Epithelial cell of proximal tubule (primary cell): ENCODE results near the gene R3HDM2. TPM values are rescaled to one million over a fixed set of nuclear protein-coding genes. Genes with fewer than 3 reads are reported as not detected.

ENCODE experiments used
- DNase-seq: peaks from one replicate; pipeline ENCODE4 v3.0.0-alpha.2; 2011; ENCODE audit warnings: low read depth
- H3K4me3 ChIP-seq: 2 replicates; pipeline ENCODE4 v1.5.1; 2011; ENCODE audit warnings: low read depth, mild to moderate bottlenecking, low read length
- total RNA-seq: library from RNA; depleted of rRNA; stranded (reverse); fragments of >200 nt; gene quantifications from 2 replicates; pipeline ENCODE4 v1.2.3, GENCODE V29; 2015
- TF ChIP-seq, protein P1 (sequence below): conservative IDR thresholded peaks from 2 replicates; pipeline ENCODE4 v1.5.1; 2012; ENCODE audit warnings: low read depth, mild to moderate bottlenecking, low read length

R3HDM2 gene
- total RNA-seq, 1 donor from 2014 or later = 12.5 TPM

DNA sequence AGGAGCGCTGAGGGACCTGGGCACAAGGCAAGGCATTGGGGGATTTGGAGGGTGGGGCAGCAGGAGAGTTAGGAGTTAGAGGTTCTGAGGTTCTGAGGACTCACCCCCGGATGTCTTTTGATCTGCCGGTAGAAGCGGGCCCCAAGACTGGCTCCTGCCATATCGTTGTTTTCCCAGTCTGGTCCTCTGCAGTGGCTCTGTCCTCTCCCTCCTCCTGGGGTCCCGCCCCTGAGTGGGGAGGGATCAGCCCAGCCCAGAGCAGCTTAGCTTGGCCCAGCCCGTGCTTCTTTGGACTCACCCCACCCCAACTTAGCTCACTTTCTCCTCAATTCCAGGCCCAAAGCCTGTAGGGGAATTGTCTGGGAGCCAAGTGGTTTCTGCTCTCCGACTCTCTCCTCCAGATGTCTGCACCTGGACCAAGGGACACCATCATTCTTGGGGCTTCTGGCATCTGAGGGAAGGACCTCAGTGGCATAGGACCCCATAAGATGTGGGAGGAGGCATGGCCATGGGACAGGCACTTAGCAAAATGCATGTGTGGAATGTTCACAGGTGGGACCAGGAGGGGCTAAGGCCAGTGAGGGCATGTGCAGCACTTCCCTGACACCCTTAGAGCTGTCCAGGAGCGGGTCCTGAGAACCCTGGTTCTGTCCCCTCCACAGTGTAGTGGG, 193.8 kb downstream of the R3HDM2 start:
- no peak for DNase-seq
- no peak overlapping the region for H3K4me3 ChIP-seq
- TF ChIP-seq, protein P1, sequence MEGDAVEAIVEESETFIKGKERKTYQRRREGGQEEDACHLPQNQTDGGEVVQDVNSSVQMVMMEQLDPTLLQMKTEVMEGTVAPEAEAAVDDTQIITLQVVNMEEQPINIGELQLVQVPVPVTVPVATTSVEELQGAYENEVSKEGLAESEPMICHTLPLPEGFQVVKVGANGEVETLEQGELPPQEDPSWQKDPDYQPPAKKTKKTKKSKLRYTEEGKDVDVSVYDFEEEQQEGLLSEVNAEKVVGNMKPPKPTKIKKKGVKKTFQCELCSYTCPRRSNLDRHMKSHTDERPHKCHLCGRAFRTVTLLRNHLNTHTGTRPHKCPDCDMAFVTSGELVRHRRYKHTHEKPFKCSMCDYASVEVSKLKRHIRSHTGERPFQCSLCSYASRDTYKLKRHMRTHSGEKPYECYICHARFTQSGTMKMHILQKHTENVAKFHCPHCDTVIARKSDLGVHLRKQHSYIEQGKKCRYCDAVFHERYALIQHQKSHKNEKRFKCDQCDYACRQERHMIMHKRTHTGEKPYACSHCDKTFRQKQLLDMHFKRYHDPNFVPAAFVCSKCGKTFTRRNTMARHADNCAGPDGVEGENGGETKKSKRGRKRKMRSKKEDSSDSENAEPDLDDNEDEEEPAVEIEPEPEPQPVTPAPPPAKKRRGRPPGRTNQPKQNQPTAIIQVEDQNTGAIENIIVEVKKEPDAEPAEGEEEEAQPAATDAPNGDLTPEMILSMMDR = no peak

DNA sequence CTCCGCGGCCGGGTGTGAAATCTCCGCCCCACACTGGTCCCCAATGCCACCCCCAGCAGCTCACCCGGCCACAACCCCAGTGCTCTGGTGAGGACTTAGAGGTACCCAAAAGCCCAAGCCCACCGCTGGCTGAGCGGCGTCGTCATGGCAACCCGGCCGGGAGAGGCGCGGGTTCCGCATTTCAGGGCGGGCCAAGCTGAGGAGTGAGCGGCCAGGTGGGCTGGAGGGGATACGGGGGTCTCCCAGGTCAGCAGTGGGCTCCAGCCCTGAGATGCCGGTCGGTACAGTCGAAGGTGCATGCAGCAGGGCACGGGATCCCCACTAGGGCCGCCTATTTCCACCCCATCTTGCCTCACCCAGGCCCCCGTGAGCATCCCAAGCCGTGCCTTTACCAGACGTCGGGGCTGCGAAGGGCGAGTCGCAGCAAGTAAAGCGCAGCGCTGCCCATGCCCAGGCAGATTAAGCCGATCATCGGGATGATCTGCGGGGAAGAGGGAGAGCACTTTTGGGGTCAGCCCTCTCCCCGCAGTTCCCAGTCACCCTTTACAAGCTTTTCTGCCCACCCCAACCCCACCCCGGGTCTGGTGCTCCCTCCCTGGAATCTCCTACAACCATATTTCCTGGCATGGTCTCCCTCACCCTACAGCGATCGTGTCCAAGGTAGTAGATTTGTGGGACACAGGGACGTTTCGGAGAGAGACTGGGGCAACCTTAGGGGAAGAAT, 194.5 kb downstream of the R3HDM2 start:
- TF ChIP-seq, protein P1 = no peak
- DNase-seq = no peak
- no peak overlapping the region for H3K4me3 ChIP-seq

DNA sequence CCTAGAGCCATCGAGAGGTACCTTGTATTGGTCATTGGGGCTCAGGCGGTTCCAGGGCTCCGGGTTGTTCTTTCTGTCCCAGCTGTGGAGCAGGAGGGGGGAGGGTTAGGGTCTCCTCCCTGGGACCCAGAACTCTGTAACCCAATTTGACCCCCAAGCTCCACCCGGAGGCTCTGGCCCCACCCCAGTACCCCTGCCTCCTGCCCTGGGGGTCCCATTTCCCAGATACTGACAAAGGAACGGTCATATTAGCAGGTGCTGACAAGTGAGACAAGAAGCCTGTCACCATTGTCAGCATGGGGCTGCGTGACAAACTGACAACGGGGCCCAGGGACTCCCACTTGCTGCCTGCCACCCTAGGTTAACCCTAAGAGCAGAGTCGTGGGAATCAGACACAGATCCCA, 195.1 kb downstream of the R3HDM2 start:
- no peak for DNase-seq
- H3K4me3 ChIP-seq = no peak overlapping the region
- TF ChIP-seq, protein P1 = no peak

DNA sequence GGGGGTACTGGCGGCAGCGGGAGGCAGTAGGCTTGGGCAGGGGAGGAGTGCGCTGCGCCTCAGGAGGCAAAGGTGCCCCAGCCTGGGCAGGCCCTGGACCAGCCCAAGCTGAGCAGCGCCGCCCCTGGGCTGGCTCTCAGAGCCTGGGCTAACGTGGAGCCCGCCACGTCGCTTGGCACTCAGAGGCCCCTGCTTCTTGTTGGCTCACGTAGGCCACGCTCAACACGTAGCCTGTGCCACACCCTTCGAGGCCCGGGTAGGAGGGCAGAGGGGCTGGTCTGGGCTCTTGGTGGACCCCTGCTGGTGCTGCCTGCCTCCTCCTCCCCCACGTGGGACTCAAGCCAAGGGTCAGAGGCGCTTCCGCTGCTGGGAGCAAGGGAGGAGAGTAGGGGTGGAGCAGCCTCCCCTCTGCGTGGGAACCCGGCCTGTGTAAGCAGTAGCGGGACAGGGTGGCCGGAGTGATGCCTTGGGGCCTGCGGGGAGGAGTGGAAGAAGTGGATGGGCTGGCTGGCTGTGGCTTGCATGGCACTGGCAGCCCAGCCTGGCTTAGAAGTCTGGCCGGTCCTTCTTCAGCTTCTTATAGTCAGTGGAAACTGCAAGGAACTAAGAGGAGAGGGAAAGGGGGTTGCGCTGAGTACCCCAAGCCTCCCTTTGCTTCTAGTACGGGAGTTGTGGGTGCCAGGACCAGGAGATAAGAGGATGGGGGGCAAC, 195.7 kb downstream of the R3HDM2 start:
- no peak for DNase-seq
- TF ChIP-seq, protein P1 = no peak
- H3K4me3 ChIP-seq = no peak overlapping the region

DNA sequence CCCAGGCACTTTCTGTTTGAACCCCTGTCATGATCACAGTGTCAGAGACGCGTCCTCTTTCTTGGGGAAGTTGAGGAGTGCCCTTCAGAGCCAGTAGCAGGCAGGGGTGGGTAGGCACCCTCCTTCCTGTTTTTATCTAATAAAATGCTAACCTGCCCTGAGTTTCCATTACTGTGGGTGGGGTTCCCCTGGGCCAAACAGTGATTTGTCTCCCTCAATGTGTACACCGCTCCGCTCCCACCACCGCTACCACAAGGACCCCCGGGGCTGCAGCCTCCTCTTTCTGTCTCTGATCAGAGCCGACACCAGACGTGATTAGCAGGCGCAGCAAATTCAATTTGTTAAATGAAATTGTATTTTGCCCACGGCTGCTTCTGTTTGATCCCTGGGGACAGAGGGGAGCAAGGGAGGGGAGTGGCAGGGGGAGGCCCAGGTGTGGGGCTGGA, 196.2 kb downstream of the R3HDM2 start:
- no peak for DNase-seq

DNA sequence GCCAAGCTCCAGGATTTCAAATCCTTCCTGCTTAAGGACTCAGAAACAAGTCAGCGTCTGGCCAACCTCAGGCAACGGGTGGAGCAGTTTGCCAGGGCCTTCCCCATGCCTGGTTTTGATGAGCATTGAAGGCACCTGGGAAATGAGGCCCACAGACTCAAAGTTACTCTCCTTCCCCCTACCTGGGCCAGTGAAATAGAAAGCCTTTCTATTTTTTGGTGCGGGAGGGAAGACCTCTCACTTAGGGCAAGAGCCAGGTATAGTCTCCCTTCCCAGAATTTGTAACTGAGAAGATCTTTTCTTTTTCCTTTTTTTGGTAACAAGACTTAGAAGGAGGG, 196.6 kb downstream of the R3HDM2 start:
- no peak overlapping the region for H3K4me3 ChIP-seq
- no peak for DNase-seq
- TF ChIP-seq, protein P1 = no peak

More for the DNA sequence above, 196.2 kb downstream of the R3HDM2 start:
- H3K4me3 ChIP-seq = no peak overlapping the region
- TF ChIP-seq, protein P1 = no peak
